ENCODE measurements around the gene RORB. TPM values are rescaled to one million over a fixed set of nuclear protein-coding genes. Genes with fewer than 3 reads are reported as not detected.

RORB gene
- total RNA-seq, 2 experiments from 2014 or later, result not detected

- no peaks in the 10 kb centered on the region for H3K4me1 ChIP-seq (ENCODE audit: insufficient read depth, low read length, poor library complexity, severe bottlenecking)
- no peak for DNase-seq (ENCODE audit: low spot score)
- ChIA-PET POLR2A (no interaction called here), CTCF (ENCODE audit: unreplicated experiment) (no interaction called here)
- H3K27ac ChIP-seq (ENCODE audit: low read depth, low read length, poor library complexity, severe bottlenecking), result no peak overlapping the region
- H4K20me1 ChIP-seq (ENCODE audit: insufficient read depth, low read length), result no peaks in the 10 kb centered on the region
- intact Hi-C loops (cut with micrococcal nuclease; ENCODE audit: unreplicated experiment), result no loop called here
- BruUV-seq (replicated peaks), result no TSS peak
- H3K4me2 ChIP-seq (ENCODE audit: low read length), result no peak overlapping the region
- H3K9me3 ChIP-seq (ENCODE audit: low read length), result no peaks in the 10 kb centered on the region
- no peak overlapping the region for H2AFZ ChIP-seq (ENCODE audit: low read length)
- no peaks in the 10 kb centered on the region for H3K79me2 ChIP-seq (ENCODE audit: insufficient read depth, low read depth, low read length)
- H3K36me3 ChIP-seq (ENCODE audit: insufficient read depth, low read length), result no peaks in the 10 kb centered on the region
- TF ChIP-seq EZH2phosphoT487 (IDR thresholded peaks at IDR 0.05; ENCODE audit: borderline replicate concordance, low read depth, low read length) (no peak), CTCF (conservative IDR thresholded peaks at IDR 0.05; ENCODE audit: low read length) (no peak)
- no peak overlapping the region for H3K4me3 ChIP-seq (ENCODE audit: low read depth, low read length, poor library complexity, severe bottlenecking)
- H3K9me2 ChIP-seq (ENCODE audit: insufficient read depth, low read length), result no peaks in the 10 kb centered on the region
Measured at GRCh38 chr9:74499770-74500583, 2.8 kb downstream of the RORB start.

- no peak for DNase-seq (ENCODE audit: low spot score)
- Histone ChIP-seq H3K4me1 (ENCODE audit: insufficient read depth, low read length, poor library complexity, severe bottlenecking) (no peaks in the 10 kb centered on the region), H4K20me1 (ENCODE audit: insufficient read depth, low read length) (no peaks in the 10 kb centered on the region), H3K36me3 (ENCODE audit: insufficient read depth, low read length) (no peaks in the 10 kb centered on the region), H3K9me2 (ENCODE audit: insufficient read depth, low read length) (no peaks in the 10 kb centered on the region), H2AFZ (ENCODE audit: low read length) (no peak overlapping the region), H3K79me2 (ENCODE audit: insufficient read depth, low read depth, low read length) (no peaks in the 10 kb centered on the region), H3K27ac (ENCODE audit: low read depth, low read length, poor library complexity, severe bottlenecking) (no peak overlapping the region), H3K4me3 (ENCODE audit: low read depth, low read length, poor library complexity, severe bottlenecking) (no peak overlapping the region), H3K9me3 (ENCODE audit: low read length) (no peaks in the 10 kb centered on the region), H3K4me2 (ENCODE audit: low read length) (no peak overlapping the region)
- intact Hi-C loops (cut with micrococcal nuclease; ENCODE audit: unreplicated experiment), result no loop called here
- no peak for TF ChIP-seq EZH2phosphoT487 (IDR thresholded peaks at IDR 0.05; ENCODE audit: borderline replicate concordance, low read depth, low read length)
- no peak for TF ChIP-seq CTCF (conservative IDR thresholded peaks at IDR 0.05; ENCODE audit: low read length)
- ChIA-PET POLR2A (no interaction called here), CTCF (ENCODE audit: unreplicated experiment) (no interaction called here)
- BruUV-seq (replicated peaks), result no TSS peak
Measured at GRCh38 chr9:74500584-74500924, 3.4 kb downstream of the RORB start.

GRCh38 chr9:74501570-74501969, 4.4 kb downstream of the RORB start:
- no peak overlapping the region for H2AFZ ChIP-seq (ENCODE audit: low read length)
- H3K9me3 ChIP-seq (ENCODE audit: low read length), result no peaks in the 10 kb centered on the region
- no peaks in the 10 kb centered on the region for H3K79me2 ChIP-seq (ENCODE audit: insufficient read depth, low read depth, low read length)
- H3K9me2 ChIP-seq (ENCODE audit: insufficient read depth, low read length), result no peaks in the 10 kb centered on the region
- no peaks in the 10 kb centered on the region for H4K20me1 ChIP-seq (ENCODE audit: insufficient read depth, low read length)
- intact Hi-C loops (cut with micrococcal nuclease; ENCODE audit: unreplicated experiment), result no loop called here
- H3K4me3 ChIP-seq (ENCODE audit: low read depth, low read length, poor library complexity, severe bottlenecking), result no peak overlapping the region
- no peak for TF ChIP-seq CTCF (conservative IDR thresholded peaks at IDR 0.05; ENCODE audit: low read length)
- no peak for TF ChIP-seq EZH2phosphoT487 (IDR thresholded peaks at IDR 0.05; ENCODE audit: borderline replicate concordance, low read depth, low read length)
- no peak overlapping the region for H3K4me2 ChIP-seq (ENCODE audit: low read length)
- DNase-seq (ENCODE audit: low spot score), result no peak
- no peaks in the 10 kb centered on the region for H3K4me1 ChIP-seq (ENCODE audit: insufficient read depth, low read length, poor library complexity, severe bottlenecking)
- BruUV-seq (replicated peaks), result no TSS peak
- ChIA-PET CTCF (ENCODE audit: unreplicated experiment) (no interaction called here), POLR2A (interaction anchor here (0.6 kb wide), 1 partner anchor 223 kb away, joined by 3 read pairs; no protein-coding TSS in a partner anchor)
- no peak overlapping the region for H3K27ac ChIP-seq (ENCODE audit: low read depth, low read length, poor library complexity, severe bottlenecking)
- H3K36me3 ChIP-seq (ENCODE audit: insufficient read depth, low read length), result no peaks in the 10 kb centered on the region
